Upper lobe of right lung (tissue), 1 donor: Measurements from ENCODE around the gene TMEM263. TPM values are rescaled to one million over a fixed set of nuclear protein-coding genes. Genes with fewer than 3 reads are reported as not detected.
"Not testable (repeated sequence)": the region's sequence is repeated elsewhere in the genome, so short reads cannot be mapped to it uniquely, and the experiment has no call there.

Experiments
- ATAC-seq: fragments of 200-7000 bp; cut with Tn5 transposase; one replicate; pipeline ENCODE4 v1.9.1; 2020; ENCODE audit warnings: mild to moderate bottlenecking, moderate library complexity
- DNase-seq: peaks from one replicate; pipeline ENCODE4 v3.0.0-alpha.2; 2020
- H3K27ac ChIP-seq: fragments of 200-600 bp; one replicate; pipeline ENCODE4 v1.8.0; 2022
- H3K27me3 ChIP-seq: fragments of 200-600 bp; one replicate; pipeline ENCODE4 v1.8.0; 2022; ENCODE audit warnings: mild to moderate bottlenecking
- H3K36me3 ChIP-seq: fragments of 200-600 bp; one replicate; pipeline ENCODE4 v1.8.0; 2022
- H3K4me1 ChIP-seq: fragments of 200-600 bp; one replicate; pipeline ENCODE4 v1.8.0; 2022
- H3K4me3 ChIP-seq: fragments of 200-600 bp; one replicate; pipeline ENCODE4 v1.8.0; 2022; ENCODE audit warnings: mild to moderate bottlenecking
- H3K9me3 ChIP-seq: fragments of 200-600 bp; one replicate; pipeline ENCODE4 v1.8.0; 2022
- intact Hi-C: fragments of 100-400 bp; cut with DNase I; formaldehyde crosslinking; loops from one replicate; pipeline ENCODE4 v1.11.0; 2022
- total RNA-seq: library from RNA; stranded (reverse); fragmentation: NEBNext Ultra II Directional; extraction: Animal tissue kit (Norgen Biotek cat#: 25700); gene quantifications from one replicate; pipeline ENCODE4 v1.2.1, GENCODE V29; 2021
- TF ChIP-seq, protein P1 (sequence below): fragments of 200-600 bp; IDR thresholded peaks from one replicate; pipeline ENCODE4 v1.8.0; 2022; ENCODE audit warnings: antibody characterized with exemption
- donor health status: DM: no; HTN: yes; CAD: no; lungs with severe emphysema.

The TMEM263 gene
- total RNA-seq, 1 donor from 2014 or later, result 32.6 TPM

GRCh38 chr12:106917503-106917902 lies 38.2 kb upstream of the TMEM263 start:
- intact Hi-C loops, result no loop called here
- no peaks in the 10 kb centered on the region for H3K4me1 ChIP-seq
- ATAC-seq (no peak), DNase-seq (no peak)
- H3K36me3 ChIP-seq, result no peaks in the 10 kb centered on the region
- no peak overlapping the region for H3K4me3 ChIP-seq
- peaks cover 21% of the 10 kb centered on the region for H3K27me3 ChIP-seq
- H3K27ac ChIP-seq, result no peak overlapping the region
- TF ChIP-seq, protein P1, sequence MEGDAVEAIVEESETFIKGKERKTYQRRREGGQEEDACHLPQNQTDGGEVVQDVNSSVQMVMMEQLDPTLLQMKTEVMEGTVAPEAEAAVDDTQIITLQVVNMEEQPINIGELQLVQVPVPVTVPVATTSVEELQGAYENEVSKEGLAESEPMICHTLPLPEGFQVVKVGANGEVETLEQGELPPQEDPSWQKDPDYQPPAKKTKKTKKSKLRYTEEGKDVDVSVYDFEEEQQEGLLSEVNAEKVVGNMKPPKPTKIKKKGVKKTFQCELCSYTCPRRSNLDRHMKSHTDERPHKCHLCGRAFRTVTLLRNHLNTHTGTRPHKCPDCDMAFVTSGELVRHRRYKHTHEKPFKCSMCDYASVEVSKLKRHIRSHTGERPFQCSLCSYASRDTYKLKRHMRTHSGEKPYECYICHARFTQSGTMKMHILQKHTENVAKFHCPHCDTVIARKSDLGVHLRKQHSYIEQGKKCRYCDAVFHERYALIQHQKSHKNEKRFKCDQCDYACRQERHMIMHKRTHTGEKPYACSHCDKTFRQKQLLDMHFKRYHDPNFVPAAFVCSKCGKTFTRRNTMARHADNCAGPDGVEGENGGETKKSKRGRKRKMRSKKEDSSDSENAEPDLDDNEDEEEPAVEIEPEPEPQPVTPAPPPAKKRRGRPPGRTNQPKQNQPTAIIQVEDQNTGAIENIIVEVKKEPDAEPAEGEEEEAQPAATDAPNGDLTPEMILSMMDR, result no peak
- no peaks in the 10 kb centered on the region for H3K9me3 ChIP-seq

DNA sequence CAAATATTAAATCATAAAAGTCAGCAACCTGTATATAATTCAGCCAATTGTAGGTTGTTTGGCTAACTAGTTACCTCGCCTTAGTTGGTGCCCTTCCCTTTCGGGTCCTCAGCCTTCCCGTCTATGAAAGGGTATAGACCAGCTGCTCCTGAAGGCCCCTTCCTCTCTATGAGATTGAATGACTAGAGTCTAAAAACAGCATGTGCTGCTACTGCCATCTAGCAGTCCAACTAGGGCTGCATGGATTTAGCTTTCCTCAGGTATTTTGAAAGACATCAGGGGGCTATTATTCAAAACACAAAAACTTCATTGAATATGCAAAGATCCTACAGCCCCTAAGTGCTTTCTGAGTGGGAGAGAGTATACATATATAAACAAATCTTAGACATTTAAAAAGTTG lies 37.0 kb upstream of the TMEM263 start:
- intact Hi-C loops, result no loop called here
- ATAC-seq (no peak), DNase-seq (no peak)
- H3K27me3 ChIP-seq, result peaks cover 15% of the 10 kb centered on the region
- H3K4me1 ChIP-seq, result no peaks in the 10 kb centered on the region
- no peaks in the 10 kb centered on the region for H3K9me3 ChIP-seq
- H3K36me3 ChIP-seq, result no peaks in the 10 kb centered on the region
- H3K27ac ChIP-seq, result no peak overlapping the region
- H3K4me3 ChIP-seq, result no peak overlapping the region
- TF ChIP-seq, protein P1, result peak; percentile 28

GRCh38 chr12:106919910-106920544 lies 35.7 kb upstream of the TMEM263 start:
- intact Hi-C loops, result loop anchor here (5.0 kb wide), 1 partner anchor 533 kb away; no protein-coding TSS in a partner anchor

DNA sequence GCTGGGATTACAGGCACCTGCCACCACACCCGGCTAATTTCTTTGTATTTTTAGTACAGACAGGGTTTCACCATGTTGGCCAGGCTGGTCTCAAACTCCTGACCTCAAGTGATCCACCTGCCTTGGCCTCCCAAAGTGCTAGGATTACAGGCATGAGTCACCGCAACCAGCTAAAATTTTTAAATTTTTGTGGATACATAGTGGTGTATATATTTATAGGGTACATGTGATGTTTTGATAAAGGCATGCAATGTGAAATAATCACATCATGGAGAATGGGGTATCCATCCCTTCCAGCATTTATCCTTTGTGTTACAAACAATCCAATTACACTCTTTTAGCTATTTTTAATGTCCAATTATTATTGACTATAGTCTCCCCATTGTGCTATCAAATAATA lies 33.7 kb upstream of the TMEM263 start:
- not testable (repeated sequence) for H3K27me3 ChIP-seq, H3K27ac ChIP-seq, H3K36me3 ChIP-seq, ATAC-seq, DNase-seq, H3K4me1 ChIP-seq, H3K9me3 ChIP-seq, H3K4me3 ChIP-seq
- intact Hi-C loops, result loop anchor here (5.0 kb wide), 1 partner anchor 535 kb away; no protein-coding TSS in a partner anchor

More at GRCh38 chr12:106919910-106920544, 35.7 kb upstream of the TMEM263 start:
- H3K36me3 ChIP-seq, result no peaks in the 10 kb centered on the region
- DNase-seq (no peak), ATAC-seq (peak; percentile 68)
- H3K27me3 ChIP-seq, result peaks cover 12% of the 10 kb centered on the region
- no peak overlapping the region for H3K27ac ChIP-seq
- no peaks in the 10 kb centered on the region for H3K9me3 ChIP-seq
- TF ChIP-seq, protein P1, result peak; percentile 84
- no peak overlapping the region for H3K4me3 ChIP-seq
- H3K4me1 ChIP-seq, result no peaks in the 10 kb centered on the region

DNA sequence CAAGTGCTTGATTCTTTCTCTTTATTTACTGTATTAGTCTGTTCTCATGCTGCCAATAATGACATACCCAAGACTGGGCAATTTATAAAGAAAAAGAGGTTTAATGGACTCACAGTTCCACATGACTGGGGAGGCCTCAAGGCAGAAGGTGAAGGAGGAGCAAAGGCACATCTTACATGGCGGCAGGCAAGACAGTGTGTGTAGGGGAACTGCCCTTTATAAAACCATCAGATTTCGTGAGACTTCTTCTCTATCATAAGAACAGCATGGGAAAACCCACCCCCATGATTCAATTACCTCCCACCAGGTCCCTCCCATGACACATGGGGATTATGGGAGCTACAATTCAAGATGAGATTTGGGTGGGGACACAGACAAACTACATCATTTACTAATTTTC lies 32.1 kb upstream of the TMEM263 start:
- not testable (repeated sequence) for DNase-seq, H3K36me3 ChIP-seq, H3K4me1 ChIP-seq, H3K27ac ChIP-seq, H3K4me3 ChIP-seq, H3K27me3 ChIP-seq, ATAC-seq, H3K9me3 ChIP-seq
- intact Hi-C loops, result loop anchor here (5.0 kb wide), 1 partner anchor 536 kb away; no protein-coding TSS in a partner anchor

GRCh38 chr12:106924268-106924861 lies 31.3 kb upstream of the TMEM263 start:
- no peak for ATAC-seq
- H3K4me1 ChIP-seq, result no peaks in the 10 kb centered on the region
- TF ChIP-seq, protein P1, result no peak
- no peak for DNase-seq
- H3K27ac ChIP-seq, result no peak overlapping the region
- peaks cover 5% of the 10 kb centered on the region for H3K27me3 ChIP-seq
- intact Hi-C loops, result loop anchor here (5.0 kb wide), 1 partner anchor 537 kb away; no protein-coding TSS in a partner anchor
- H3K36me3 ChIP-seq, result no peaks in the 10 kb centered on the region
- H3K4me3 ChIP-seq, result no peak overlapping the region
- no peaks in the 10 kb centered on the region for H3K9me3 ChIP-seq
